C4-2B (cell line): ENCODE data around the gene TNS2.
"Not testable (repeated sequence)": the region's sequence is repeated elsewhere in the genome, so short reads cannot be mapped to it uniquely, and the experiment has no call there.

ENCODE experiments used
- H3K27ac ChIP-seq: fragments of 450-650 bp; 2 replicates; pipeline ENCODE4 v1.5.1; 2017
- ZFX ChIP-seq: fragments of 450-650 bp; IDR thresholded peaks from 2 replicates; pipeline ENCODE4 v1.6.1; 2017
- TF ChIP-seq, protein P1 (sequence below): fragments of 450-650 bp; conservative IDR thresholded peaks from 2 replicates; pipeline ENCODE4 v1.5.1; 2017; ENCODE audit warnings: mild to moderate bottlenecking

The TNS2 gene

GRCh38 chr12:53102883-53103807 lies 53.3 kb downstream of the TNS2 start, which contains the start of gene SOAT2:
Gene SOAT2, plus strand, starts transcription at chr12:53103486. Its CDS starts 92 bp downstream, at chr12:53103578.
- TF ChIP-seq, protein P1, sequence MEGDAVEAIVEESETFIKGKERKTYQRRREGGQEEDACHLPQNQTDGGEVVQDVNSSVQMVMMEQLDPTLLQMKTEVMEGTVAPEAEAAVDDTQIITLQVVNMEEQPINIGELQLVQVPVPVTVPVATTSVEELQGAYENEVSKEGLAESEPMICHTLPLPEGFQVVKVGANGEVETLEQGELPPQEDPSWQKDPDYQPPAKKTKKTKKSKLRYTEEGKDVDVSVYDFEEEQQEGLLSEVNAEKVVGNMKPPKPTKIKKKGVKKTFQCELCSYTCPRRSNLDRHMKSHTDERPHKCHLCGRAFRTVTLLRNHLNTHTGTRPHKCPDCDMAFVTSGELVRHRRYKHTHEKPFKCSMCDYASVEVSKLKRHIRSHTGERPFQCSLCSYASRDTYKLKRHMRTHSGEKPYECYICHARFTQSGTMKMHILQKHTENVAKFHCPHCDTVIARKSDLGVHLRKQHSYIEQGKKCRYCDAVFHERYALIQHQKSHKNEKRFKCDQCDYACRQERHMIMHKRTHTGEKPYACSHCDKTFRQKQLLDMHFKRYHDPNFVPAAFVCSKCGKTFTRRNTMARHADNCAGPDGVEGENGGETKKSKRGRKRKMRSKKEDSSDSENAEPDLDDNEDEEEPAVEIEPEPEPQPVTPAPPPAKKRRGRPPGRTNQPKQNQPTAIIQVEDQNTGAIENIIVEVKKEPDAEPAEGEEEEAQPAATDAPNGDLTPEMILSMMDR = no peak
- TF ChIP-seq ZFX = no peak
- H3K27ac ChIP-seq = no peak within 1 kb of the TSS

DNA sequence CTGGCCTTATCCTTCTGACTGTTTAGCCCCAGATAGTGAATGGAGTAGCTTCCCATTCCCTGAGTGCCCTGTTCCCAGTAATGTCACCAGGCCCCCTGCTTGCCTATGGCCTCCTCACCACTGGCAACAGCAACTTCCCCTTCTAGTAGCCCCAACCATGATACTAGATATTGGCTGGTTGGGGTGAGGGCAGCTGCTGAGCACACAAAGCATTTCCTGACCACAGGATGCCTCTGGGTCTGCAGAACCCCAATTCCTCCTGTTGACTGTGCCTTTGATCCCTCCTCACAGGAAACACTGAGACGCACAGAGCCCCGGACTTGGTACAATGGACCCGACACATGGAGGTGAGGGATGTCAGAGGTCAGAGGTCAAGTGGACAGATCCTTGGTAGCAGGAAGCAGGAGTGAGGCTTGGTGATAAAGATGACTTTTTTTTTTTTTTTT lies 54.0 kb downstream of the TNS2 start:
- H3K27ac ChIP-seq = no peak overlapping the region
- TF ChIP-seq, protein P1 = no peak
- TF ChIP-seq ZFX = no peak

DNA sequence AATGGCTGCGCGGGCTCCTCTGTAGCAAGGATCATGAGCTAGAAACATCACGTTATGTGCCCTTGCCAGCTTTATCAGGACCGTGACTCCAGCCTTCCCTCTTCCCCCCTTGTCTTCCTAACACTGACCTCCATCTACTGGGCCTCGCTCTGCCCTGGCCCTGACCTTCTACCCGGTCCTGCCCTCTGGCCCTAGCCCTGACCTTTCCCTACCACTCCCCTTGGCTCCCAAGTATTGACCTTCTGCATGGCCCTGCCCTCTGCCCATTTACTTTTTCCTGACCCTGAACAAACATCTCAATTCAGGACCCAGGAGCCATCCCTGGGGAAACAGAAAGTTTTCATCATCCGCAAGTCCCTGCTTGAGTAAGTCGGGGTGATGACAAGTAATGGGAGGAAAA lies 55.4 kb downstream of the TNS2 start:
- TF ChIP-seq, protein P1 = no peak
- no peak for TF ChIP-seq ZFX

GRCh38 chr12:53105712-53106439 lies 56.0 kb downstream of the TNS2 start:
- TF ChIP-seq ZFX = no peak
- TF ChIP-seq, protein P1 = no peak
- H3K27ac ChIP-seq = no peak overlapping the region

More for the DNA sequence above, 55.4 kb downstream of the TNS2 start:
- no peak overlapping the region for H3K27ac ChIP-seq

DNA sequence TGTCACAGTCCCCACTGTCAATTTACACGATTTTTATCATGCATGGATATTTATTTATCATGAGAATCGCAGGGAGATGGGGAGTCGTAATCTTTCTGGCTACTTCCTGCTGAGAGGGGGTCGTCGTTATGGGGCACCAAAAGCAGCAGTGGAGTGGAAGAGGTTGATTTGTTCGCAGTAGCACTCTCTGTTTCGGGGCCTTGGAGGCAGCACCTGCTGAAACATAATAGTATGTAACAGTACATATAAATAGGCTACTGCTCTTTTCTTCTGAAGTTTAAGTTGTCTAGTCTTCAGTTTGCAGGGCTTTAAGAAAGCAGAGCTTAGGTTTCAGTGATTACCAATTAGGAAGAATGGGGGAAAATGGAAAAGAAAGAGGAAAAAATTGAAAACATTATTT lies 57.3 kb downstream of the TNS2 start:
- H3K27ac ChIP-seq = no peak overlapping the region
- TF ChIP-seq, protein P1 = no peak
- no peak for TF ChIP-seq ZFX

DNA sequence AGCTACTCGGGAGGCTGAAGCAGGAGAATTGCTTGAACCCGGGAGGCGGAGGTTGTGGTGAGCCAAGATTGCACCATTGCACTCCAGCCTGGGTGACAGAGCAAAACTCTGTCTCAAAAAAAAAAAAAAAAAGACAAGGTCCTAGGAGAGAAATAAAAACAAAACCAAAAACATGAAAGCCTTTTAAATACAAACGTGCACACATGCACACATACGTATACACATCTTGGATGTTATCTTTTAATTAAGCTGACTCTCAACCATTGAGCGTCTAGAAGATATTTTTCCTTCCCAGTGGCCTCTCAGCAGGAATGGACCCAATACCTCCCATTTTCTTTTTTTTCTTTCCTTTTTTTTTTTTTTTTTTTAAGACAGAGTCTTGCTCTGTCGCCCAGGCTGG lies 62.6 kb downstream of the TNS2 start:
- not testable (repeated sequence) for H3K27ac ChIP-seq

DNA sequence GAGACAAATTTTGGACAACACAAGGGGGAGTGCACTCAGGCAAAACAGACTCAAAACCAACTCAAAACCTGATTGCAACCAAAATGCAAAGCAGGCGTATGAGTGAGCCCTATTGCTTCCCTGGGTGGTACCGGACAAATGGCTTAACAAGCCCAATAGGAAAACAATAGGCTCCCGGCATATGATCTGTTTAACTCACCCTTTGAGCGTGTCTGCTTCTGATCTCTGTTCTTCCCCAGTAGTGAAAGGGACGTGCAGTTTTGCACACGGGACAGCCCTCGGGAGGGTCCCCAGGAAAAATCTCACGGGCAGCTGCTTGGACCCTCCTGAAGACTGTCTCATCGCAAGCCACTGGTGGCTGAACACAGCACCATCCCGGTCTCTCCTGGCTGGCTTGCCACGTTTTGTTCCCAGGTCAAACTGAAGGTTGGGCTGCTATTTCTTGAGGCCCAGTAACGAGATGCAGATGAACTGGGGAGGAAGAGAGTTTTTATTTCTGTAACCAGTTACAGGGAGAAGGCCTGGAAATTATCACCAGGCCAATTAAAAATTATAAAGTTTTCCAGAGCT lies 63.4 kb downstream of the TNS2 start:
- no peak overlapping the region for H3K27ac ChIP-seq
- no peak for TF ChIP-seq ZFX
- TF ChIP-seq, protein P1 = no peak
